K562 (cell line): ENCODE data around the gene ZDHHC3.

Experiments used
- CBX5 ChIP-seq: IDR thresholded peaks from 2 replicates; pipeline ENCODE4 v1.6.1; 2014; ENCODE audit warnings: low read depth, borderline replicate concordance
- EWSR1 ChIP-seq: fragments of 450-650 bp; IDR thresholded peaks from 2 replicates; pipeline ENCODE4 v1.6.1; 2018; ENCODE audit warnings: borderline replicate concordance, mild to moderate bottlenecking, low read depth, moderate library complexity; ENCODE audit not compliant: partially characterized antibody
- ILF3 ChIP-seq: fragments of 450-650 bp; IDR thresholded peaks from 2 replicates; pipeline ENCODE4 v1.6.1; 2018; ENCODE audit warnings: antibody characterized with exemption, mild to moderate bottlenecking, moderate library complexity, borderline replicate concordance
- JUN ChIP-seq, 2 experiments: sonication (generic) in 1 of 2; formaldehyde crosslinking in 1 of 2; IDR thresholded peaks; 2 replicates each; pipeline versions ENCODE4 v1.6.1 to v1.8.0; 2012 to 2022; ENCODE audit warnings: borderline replicate concordance in 2 of 2, mild to moderate bottlenecking in 2 of 2, improper control_type of control experiment in 1 of 2, low read depth in 1 of 2, low read length in 1 of 2, missing genetic modification reagents in 1 of 2
- POLR3G ChIP-seq: IDR thresholded peaks from 2 replicates; pipeline ENCODE4 v1.6.1; 2011; ENCODE audit not compliant: insufficient read length, insufficient replicate concordance; ENCODE audit errors: extremely low read depth
- RBM22 ChIP-seq: fragments of 200-400 bp; formaldehyde crosslinking; IDR thresholded peaks from 2 replicates; pipeline ENCODE4 v1.6.1; 2018; ENCODE audit warnings: low read length, low read depth; ENCODE audit not compliant: poor library complexity, severe bottlenecking
- SMARCA4 ChIP-seq: fragments of 450-650 bp; IDR thresholded peaks from 2 replicates; pipeline ENCODE4 v1.6.1; 2016
- SRSF1 ChIP-seq: fragments of 200-400 bp; formaldehyde crosslinking; IDR thresholded peaks from 2 replicates; pipeline ENCODE4 v1.6.1; 2017; ENCODE audit warnings: mild to moderate bottlenecking, low read depth, low read length, moderate library complexity
- THRA ChIP-seq: fragments of 450-650 bp; IDR thresholded peaks from 2 replicates; pipeline ENCODE4 v1.6.1; 2017; ENCODE audit warnings: mild to moderate bottlenecking, moderate library complexity
- YY1 ChIP-seq, 3 experiments: IDR thresholded peaks; 2 replicates each; pipeline ENCODE4 v1.6.1; 2011; ENCODE audit warnings: low read length in 2 of 3, mild to moderate bottlenecking in 2 of 3, moderate library complexity in 2 of 3, borderline replicate concordance in 1 of 3, control low read depth in 1 of 3, low read depth in 1 of 3; ENCODE audit not compliant: insufficient read depth in 3 of 3, insufficient replicate concordance in 2 of 3, control insufficient read depth in 1 of 3, insufficient read length in 1 of 3; ENCODE audit errors: extremely low read depth in 1 of 3
- ZBTB17 ChIP-seq: fragments of 450-650 bp; formaldehyde crosslinking; IDR thresholded peaks from 2 replicates; pipeline ENCODE4 v1.4.0; 2020; ENCODE audit warnings: mild to moderate bottlenecking
- TF ChIP-seq, protein P1 (sequence below), 3 experiments: IDR thresholded peaks in 2 of 3; conservative IDR thresholded peaks in 1 of 3; 2 replicates each; pipeline ENCODE4 v1.5.1; 2011 to 2012; ENCODE audit warnings: low read length in 3 of 3, mild to moderate bottlenecking in 3 of 3, control low read depth in 2 of 3, improper control_type of control experiment in 1 of 3, inconsistent platforms in 1 of 3, low read depth in 1 of 3, mixed read lengths in 1 of 3, moderate library complexity in 1 of 3; ENCODE audit not compliant: insufficient read depth in 2 of 3
- TF ChIP-seq, protein P2 (sequence below): fragments of 450-650 bp; formaldehyde crosslinking; IDR thresholded peaks from 2 replicates; pipeline ENCODE4 v1.4.0; 2022; ENCODE audit warnings: missing genetic modification characterization
- TF ChIP-seq, protein P3 (sequence below): fragments of 450-650 bp; IDR thresholded peaks from 2 replicates; pipeline ENCODE4 v1.7.1; 2018; ENCODE audit warnings: mild to moderate bottlenecking, low read depth; ENCODE audit not compliant: partially characterized antibody

- TF ChIP-seq ILF3 = no peak
- TF ChIP-seq JUN (IDR thresholded peaks at IDR 0.05; ENCODE audit: borderline replicate concordance, low read depth, low read length) = no peak
- TF ChIP-seq JUN (CRISPR knock-in tag; IDR thresholded peaks at IDR 0.05; ENCODE audit: borderline replicate concordance) = no peak
- no peak for TF ChIP-seq ZBTB17
- TF ChIP-seq SMARCA4 = no peak
- no peak for TF ChIP-seq EWSR1
- TF ChIP-seq THRA = no peak
- TF ChIP-seq, protein P1, sequence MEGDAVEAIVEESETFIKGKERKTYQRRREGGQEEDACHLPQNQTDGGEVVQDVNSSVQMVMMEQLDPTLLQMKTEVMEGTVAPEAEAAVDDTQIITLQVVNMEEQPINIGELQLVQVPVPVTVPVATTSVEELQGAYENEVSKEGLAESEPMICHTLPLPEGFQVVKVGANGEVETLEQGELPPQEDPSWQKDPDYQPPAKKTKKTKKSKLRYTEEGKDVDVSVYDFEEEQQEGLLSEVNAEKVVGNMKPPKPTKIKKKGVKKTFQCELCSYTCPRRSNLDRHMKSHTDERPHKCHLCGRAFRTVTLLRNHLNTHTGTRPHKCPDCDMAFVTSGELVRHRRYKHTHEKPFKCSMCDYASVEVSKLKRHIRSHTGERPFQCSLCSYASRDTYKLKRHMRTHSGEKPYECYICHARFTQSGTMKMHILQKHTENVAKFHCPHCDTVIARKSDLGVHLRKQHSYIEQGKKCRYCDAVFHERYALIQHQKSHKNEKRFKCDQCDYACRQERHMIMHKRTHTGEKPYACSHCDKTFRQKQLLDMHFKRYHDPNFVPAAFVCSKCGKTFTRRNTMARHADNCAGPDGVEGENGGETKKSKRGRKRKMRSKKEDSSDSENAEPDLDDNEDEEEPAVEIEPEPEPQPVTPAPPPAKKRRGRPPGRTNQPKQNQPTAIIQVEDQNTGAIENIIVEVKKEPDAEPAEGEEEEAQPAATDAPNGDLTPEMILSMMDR (IDR thresholded peaks at IDR 0.05 in 2 of 3, conservative IDR thresholded peaks at IDR 0.05 in 1 of 3; ENCODE audit: insufficient read depth in 2 of 3, low read depth in 1 of 3, low read length in 3 of 3) = no peak
- no peak for TF ChIP-seq CBX5
- TF ChIP-seq, protein P2, sequence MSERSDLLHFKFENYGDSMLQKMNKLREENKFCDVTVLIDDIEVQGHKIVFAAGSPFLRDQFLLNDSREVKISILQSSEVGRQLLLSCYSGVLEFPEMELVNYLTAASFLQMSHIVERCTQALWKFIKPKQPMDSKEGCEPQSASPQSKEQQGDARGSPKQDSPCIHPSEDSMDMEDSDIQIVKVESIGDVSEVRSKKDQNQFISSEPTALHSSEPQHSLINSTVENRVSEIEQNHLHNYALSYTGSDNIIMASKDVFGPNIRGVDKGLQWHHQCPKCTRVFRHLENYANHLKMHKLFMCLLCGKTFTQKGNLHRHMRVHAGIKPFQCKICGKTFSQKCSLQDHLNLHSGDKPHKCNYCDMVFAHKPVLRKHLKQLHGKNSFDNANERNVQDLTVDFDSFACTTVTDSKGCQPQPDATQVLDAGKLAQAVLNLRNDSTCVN = no peak
- TF ChIP-seq, protein P3, sequence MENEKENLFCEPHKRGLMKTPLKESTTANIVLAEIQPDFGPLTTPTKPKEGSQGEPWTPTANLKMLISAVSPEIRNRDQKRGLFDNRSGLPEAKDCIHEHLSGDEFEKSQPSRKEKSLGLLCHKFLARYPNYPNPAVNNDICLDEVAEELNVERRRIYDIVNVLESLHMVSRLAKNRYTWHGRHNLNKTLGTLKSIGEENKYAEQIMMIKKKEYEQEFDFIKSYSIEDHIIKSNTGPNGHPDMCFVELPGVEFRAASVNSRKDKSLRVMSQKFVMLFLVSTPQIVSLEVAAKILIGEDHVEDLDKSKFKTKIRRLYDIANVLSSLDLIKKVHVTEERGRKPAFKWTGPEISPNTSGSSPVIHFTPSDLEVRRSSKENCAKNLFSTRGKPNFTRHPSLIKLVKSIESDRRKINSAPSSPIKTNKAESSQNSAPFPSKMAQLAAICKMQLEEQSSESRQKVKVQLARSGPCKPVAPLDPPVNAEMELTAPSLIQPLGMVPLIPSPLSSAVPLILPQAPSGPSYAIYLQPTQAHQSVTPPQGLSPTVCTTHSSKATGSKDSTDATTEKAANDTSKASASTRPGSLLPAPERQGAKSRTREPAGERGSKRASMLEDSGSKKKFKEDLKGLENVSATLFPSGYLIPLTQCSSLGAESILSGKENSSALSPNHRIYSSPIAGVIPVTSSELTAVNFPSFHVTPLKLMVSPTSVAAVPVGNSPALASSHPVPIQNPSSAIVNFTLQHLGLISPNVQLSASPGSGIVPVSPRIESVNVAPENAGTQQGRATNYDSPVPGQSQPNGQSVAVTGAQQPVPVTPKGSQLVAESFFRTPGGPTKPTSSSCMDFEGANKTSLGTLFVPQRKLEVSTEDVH = no peak
- no peak for TF ChIP-seq YY1 (IDR thresholded peaks at IDR 0.05; ENCODE audit: borderline replicate concordance in 1 of 3, control insufficient read depth in 1 of 3, extremely low read depth in 1 of 3, insufficient read depth in 3 of 3, insufficient read length in 1 of 3, insufficient replicate concordance in 2 of 3, low read depth in 1 of 3, low read length in 2 of 3)
- TF ChIP-seq SRSF1 = no peak
- no peak for TF ChIP-seq POLR3G
- no peak for TF ChIP-seq RBM22
Measured at GRCh38 chr3:44923632-44924456, 52.1 kb downstream of the ZDHHC3 start.
